Measurements from ENCODE around the gene KY.

KY gene

GRCh38 chr3:134685929-134686802 is 35.3 kb upstream of the KY start:
- no peaks in the 10 kb centered on the region for H3K36me3 ChIP-seq (replicated peaks)
- peak overlapping the region; percentile 56 for H3K27ac ChIP-seq
- H3K4me3 ChIP-seq (ENCODE audit: low read depth, low read length) = no peak overlapping the region
- DNase-seq = peak; percentile 85
- H3K27me3 ChIP-seq (replicated peaks) = no peaks in the 10 kb centered on the region
- in situ Hi-C loops (cut with HindIII; ENCODE audit: low pct_ligation_motif_present, low sequenced_read_pairs) = no loop called here
- TF ChIP-seq, protein P1, sequence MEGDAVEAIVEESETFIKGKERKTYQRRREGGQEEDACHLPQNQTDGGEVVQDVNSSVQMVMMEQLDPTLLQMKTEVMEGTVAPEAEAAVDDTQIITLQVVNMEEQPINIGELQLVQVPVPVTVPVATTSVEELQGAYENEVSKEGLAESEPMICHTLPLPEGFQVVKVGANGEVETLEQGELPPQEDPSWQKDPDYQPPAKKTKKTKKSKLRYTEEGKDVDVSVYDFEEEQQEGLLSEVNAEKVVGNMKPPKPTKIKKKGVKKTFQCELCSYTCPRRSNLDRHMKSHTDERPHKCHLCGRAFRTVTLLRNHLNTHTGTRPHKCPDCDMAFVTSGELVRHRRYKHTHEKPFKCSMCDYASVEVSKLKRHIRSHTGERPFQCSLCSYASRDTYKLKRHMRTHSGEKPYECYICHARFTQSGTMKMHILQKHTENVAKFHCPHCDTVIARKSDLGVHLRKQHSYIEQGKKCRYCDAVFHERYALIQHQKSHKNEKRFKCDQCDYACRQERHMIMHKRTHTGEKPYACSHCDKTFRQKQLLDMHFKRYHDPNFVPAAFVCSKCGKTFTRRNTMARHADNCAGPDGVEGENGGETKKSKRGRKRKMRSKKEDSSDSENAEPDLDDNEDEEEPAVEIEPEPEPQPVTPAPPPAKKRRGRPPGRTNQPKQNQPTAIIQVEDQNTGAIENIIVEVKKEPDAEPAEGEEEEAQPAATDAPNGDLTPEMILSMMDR (IDR thresholded peaks at IDR 0.05; ENCODE audit: low read depth, low read length, missing control alignments) = no peak

GRCh38 chr3:134682196-134682880 is 31.5 kb upstream of the KY start:
- no peak overlapping the region for H3K4me3 ChIP-seq (ENCODE audit: low read depth, low read length)
- no peaks in the 10 kb centered on the region for H3K36me3 ChIP-seq (replicated peaks)
- H3K27me3 ChIP-seq (replicated peaks) = no peaks in the 10 kb centered on the region
- TF ChIP-seq, protein P1 (IDR thresholded peaks at IDR 0.05; ENCODE audit: low read depth, low read length, missing control alignments) = no peak
- in situ Hi-C loops (cut with HindIII; ENCODE audit: low pct_ligation_motif_present, low sequenced_read_pairs) = no loop called here
- DNase-seq = peak; percentile 34
- no peak overlapping the region for H3K27ac ChIP-seq

GRCh38 chr3:134681522-134681900 is 30.7 kb upstream of the KY start:
- Histone ChIP-seq H3K4me3 (ENCODE audit: low read depth, low read length) (no peak overlapping the region), H3K27me3 (replicated peaks) (no peaks in the 10 kb centered on the region), H3K27ac (no peak overlapping the region), H3K36me3 (replicated peaks) (no peaks in the 10 kb centered on the region)
- no peak for DNase-seq
- in situ Hi-C loops (cut with HindIII; ENCODE audit: low pct_ligation_motif_present, low sequenced_read_pairs) = no loop called here
- TF ChIP-seq, protein P1 (IDR thresholded peaks at IDR 0.05; ENCODE audit: low read depth, low read length, missing control alignments) = no peak

DNA sequence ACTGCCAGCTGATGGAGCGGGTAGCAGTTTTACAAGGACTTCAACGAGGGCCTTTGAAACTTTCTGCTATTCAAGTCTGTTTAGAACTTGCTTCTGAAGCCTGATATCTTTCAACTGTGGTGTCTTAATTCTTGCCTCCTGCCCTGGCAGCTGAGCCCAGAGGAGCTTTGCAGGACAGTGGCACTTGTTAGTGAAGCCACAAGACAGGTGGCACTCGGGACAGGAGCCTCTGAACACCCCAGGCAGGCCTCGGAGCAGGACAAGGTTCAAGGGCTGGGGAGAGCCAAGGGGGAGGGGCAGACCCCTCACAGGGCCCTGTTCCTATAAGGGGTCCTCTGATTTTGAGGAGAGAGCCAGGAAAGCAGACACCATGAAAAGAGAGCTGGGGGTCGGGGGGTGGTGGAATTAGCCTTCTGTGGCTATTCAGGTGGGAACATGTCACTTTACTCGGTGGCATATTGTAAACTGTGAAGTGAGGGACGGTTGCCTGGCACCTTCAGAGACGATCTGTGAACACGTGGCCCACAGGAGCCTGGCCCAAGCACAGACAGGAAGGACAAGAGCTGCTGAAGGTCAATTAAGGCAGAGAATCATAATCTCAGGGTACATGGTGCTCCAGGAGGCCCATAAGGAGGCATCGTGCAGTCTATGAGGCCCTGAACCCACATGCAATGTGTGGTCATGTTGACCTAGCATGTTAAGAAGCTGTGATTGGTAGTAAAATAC is 30.1 kb upstream of the KY start:
- in situ Hi-C loops (cut with HindIII; ENCODE audit: low pct_ligation_motif_present, low sequenced_read_pairs) = no loop called here
- TF ChIP-seq, protein P1 (IDR thresholded peaks at IDR 0.05; ENCODE audit: low read depth, low read length, missing control alignments) = no peak
- Histone ChIP-seq H3K27me3 (replicated peaks) (no peaks in the 10 kb centered on the region), H3K4me3 (ENCODE audit: low read depth, low read length) (no peak overlapping the region), H3K36me3 (replicated peaks) (no peaks in the 10 kb centered on the region), H3K27ac (no peak overlapping the region)
- no peak for DNase-seq

DNA sequence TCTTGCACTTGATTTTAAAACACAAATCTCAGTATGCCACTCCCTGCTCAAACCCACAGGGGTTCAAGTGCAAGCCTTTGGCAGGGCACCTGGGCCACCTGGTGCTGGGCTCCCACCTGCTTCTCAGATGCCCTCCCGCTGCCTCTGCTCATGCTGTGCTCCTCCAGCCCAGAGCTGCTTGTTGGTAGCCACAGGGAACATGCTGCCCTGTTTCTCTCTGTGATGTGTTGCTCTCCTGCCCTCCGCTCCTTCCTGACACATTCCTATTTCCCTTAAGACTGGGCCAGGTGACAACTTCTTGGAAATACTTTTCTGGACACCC is 27.1 kb upstream of the KY start:
- in situ Hi-C loops (cut with HindIII; ENCODE audit: low pct_ligation_motif_present, low sequenced_read_pairs) = no loop called here
- DNase-seq = no peak
- Histone ChIP-seq H3K27me3 (replicated peaks) (no peaks in the 10 kb centered on the region), H3K4me3 (ENCODE audit: low read depth, low read length) (no peak overlapping the region), H3K27ac (no peak overlapping the region), H3K36me3 (replicated peaks) (no peaks in the 10 kb centered on the region)
- TF ChIP-seq, protein P1 (IDR thresholded peaks at IDR 0.05; ENCODE audit: low read depth, low read length, missing control alignments) = no peak

Measured in brain microvascular endothelial cell (primary cell).